H7 (cell line): ENCODE results near the gene SH2D3C. TPM values are rescaled to one million over a fixed set of nuclear protein-coding genes. Genes with fewer than 3 reads are reported as not detected.

Source experiments
- DNase-seq: peaks from one replicate; pipeline ENCODE4 v3.0.0; 2012
- H3K27me3 ChIP-seq: 2 replicates; pipeline ENCODE4 v1.6.0; 2011; ENCODE audit warnings: mild to moderate bottlenecking, low read length; ENCODE audit not compliant: control insufficient read depth, insufficient read depth
- H3K36me3 ChIP-seq: replicated peaks from 2 replicates; pipeline ENCODE4 v1.5.1; 2011; ENCODE audit warnings: low read length; ENCODE audit not compliant: control insufficient read depth, insufficient read depth
- H3K4me3 ChIP-seq: 2 replicates; pipeline ENCODE4 v1.5.1; 2011; ENCODE audit warnings: low read depth, mild to moderate bottlenecking, control low read depth, low read length, moderate library complexity; ENCODE audit not compliant: insufficient read depth
- total RNA-seq: library from RNA; depleted of rRNA; stranded (reverse); fragments of >200 nt; shearing (Covaris generic); gene quantifications from 2 replicates; pipeline ENCODE4 v1.2.3, GENCODE V29; 2014

The SH2D3C gene
- total RNA-seq, 1 experiment from 2014 or later: 0.42 TPM

- no peak overlapping the region for H3K4me3 ChIP-seq
- H3K36me3 ChIP-seq: peaks cover 33% of the 10 kb centered on the region
- H3K27me3 ChIP-seq: no peaks in the 10 kb centered on the region
- DNase-seq: no peak
These were observed 33.5 kb upstream of the SH2D3C start for GRCh38 chr9:127812011-127812410.

- Histone ChIP-seq H3K4me3 (no peak overlapping the region), H3K36me3 (peaks cover 33% of the 10 kb centered on the region), H3K27me3 (no peaks in the 10 kb centered on the region)
- peak; percentile 17 for DNase-seq
These were observed 32.1 kb upstream of the SH2D3C start for GRCh38 chr9:127810378-127811187.

- H3K36me3 ChIP-seq: peaks cover 30% of the 10 kb centered on the region
- H3K27me3 ChIP-seq: no peaks in the 10 kb centered on the region
- DNase-seq: peak; percentile 99
- H3K4me3 ChIP-seq: peak overlapping the region; percentile 27
These were observed 31.3 kb upstream of the SH2D3C start for GRCh38 chr9:127809540-127810377.

- Histone ChIP-seq H3K36me3 (peaks cover 28% of the 10 kb centered on the region), H3K27me3 (no peaks in the 10 kb centered on the region), H3K4me3 (no peak overlapping the region)
- no peak for DNase-seq
These were observed 30.6 kb upstream of the SH2D3C start for GRCh38 chr9:127809002-127809539.

GRCh38 chr9:127808347-127809001 is 30.0 kb upstream of the SH2D3C start:
- Histone ChIP-seq H3K27me3 (no peaks in the 10 kb centered on the region), H3K36me3 (peaks cover 24% of the 10 kb centered on the region), H3K4me3 (no peak overlapping the region)
- DNase-seq: peak; percentile 35

- no peak overlapping the region for H3K4me3 ChIP-seq
- no peaks in the 10 kb centered on the region for H3K27me3 ChIP-seq
- no peak for DNase-seq
- H3K36me3 ChIP-seq: peaks cover 11% of the 10 kb centered on the region
These were observed 28.4 kb upstream of the SH2D3C start for GRCh38 chr9:127806871-127807270.

GRCh38 chr9:127805620-127806019 is 27.2 kb upstream of the SH2D3C start:
- H3K27me3 ChIP-seq: no peaks in the 10 kb centered on the region
- no peak overlapping the region for H3K4me3 ChIP-seq
- H3K36me3 ChIP-seq: peaks cover 8% of the 10 kb centered on the region
- DNase-seq: peak; percentile 91

- DNase-seq: no peak
- Histone ChIP-seq H3K27me3 (no peaks in the 10 kb centered on the region), H3K4me3 (peak overlapping the region; percentile 63), H3K36me3 (peaks cover 6% of the 10 kb centered on the region)
These were observed 25.3 kb upstream of the SH2D3C start for GRCh38 chr9:127803507-127804352.

GRCh38 chr9:127802576-127803443 is 24.3 kb upstream of the SH2D3C start, which contains the start of gene FPGS:
TSS of gene FPGS (plus strand) at chr9:127802882. CDS start at chr9:127802925, 43 bp downstream.
- DNase-seq: peak; percentile 100
- Histone ChIP-seq H3K4me3 (peak within 1 kb of the TSS; percentile 63), H3K36me3 (peaks cover 4% of the 10 kb centered on the region), H3K27me3 (no peaks in the 10 kb centered on the region)

- no peak for DNase-seq
- Histone ChIP-seq H3K27me3 (no peaks in the 10 kb centered on the region), H3K4me3 (peak overlapping the region; percentile 45), H3K36me3 (peaks cover 1% of the 10 kb centered on the region)
These were observed 23.6 kb upstream of the SH2D3C start for GRCh38 chr9:127801955-127802575.

- peaks cover 4% of the 10 kb centered on the region for H3K36me3 ChIP-seq
- no peaks in the 10 kb centered on the region for H3K27me3 ChIP-seq
- no peak for DNase-seq
- H3K4me3 ChIP-seq: no peak overlapping the region
These were observed 18.4 kb upstream of the SH2D3C start for GRCh38 chr9:127796852-127797370.

GRCh38 chr9:127796225-127796813 is 17.9 kb upstream of the SH2D3C start:
- Histone ChIP-seq H3K36me3 (peaks cover 6% of the 10 kb centered on the region), H3K27me3 (no peaks in the 10 kb centered on the region), H3K4me3 (no peak overlapping the region)
- no peak for DNase-seq
